ENCODE measurements around the gene FNTB.

GRCh38 chr14:64983439-64984310, 3.0 kb upstream of the FNTB start:
- TF ChIP-seq CTCF (IDR thresholded peaks at IDR 0.05; ENCODE audit: poor library complexity) (peak; percentile 69), EZH2 (IDR thresholded peaks at IDR 0.05; ENCODE audit: borderline replicate concordance) (no peak)

Measured in hepatocyte (in vitro differentiated cells).